ENCODE data around the gene DNAJB8.

The DNAJB8 gene

GRCh38 chr3:128494367-128494650 lies 27.6 kb upstream of the DNAJB8 start:
- H3K4me3 ChIP-seq: no peak overlapping the region
- no peak for DNase-seq (ENCODE audit: low spot score)
- no peak overlapping the region for H3K27ac ChIP-seq
- TF ChIP-seq, protein P1, sequence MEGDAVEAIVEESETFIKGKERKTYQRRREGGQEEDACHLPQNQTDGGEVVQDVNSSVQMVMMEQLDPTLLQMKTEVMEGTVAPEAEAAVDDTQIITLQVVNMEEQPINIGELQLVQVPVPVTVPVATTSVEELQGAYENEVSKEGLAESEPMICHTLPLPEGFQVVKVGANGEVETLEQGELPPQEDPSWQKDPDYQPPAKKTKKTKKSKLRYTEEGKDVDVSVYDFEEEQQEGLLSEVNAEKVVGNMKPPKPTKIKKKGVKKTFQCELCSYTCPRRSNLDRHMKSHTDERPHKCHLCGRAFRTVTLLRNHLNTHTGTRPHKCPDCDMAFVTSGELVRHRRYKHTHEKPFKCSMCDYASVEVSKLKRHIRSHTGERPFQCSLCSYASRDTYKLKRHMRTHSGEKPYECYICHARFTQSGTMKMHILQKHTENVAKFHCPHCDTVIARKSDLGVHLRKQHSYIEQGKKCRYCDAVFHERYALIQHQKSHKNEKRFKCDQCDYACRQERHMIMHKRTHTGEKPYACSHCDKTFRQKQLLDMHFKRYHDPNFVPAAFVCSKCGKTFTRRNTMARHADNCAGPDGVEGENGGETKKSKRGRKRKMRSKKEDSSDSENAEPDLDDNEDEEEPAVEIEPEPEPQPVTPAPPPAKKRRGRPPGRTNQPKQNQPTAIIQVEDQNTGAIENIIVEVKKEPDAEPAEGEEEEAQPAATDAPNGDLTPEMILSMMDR (IDR thresholded peaks at IDR 0.05): no peak

DNA sequence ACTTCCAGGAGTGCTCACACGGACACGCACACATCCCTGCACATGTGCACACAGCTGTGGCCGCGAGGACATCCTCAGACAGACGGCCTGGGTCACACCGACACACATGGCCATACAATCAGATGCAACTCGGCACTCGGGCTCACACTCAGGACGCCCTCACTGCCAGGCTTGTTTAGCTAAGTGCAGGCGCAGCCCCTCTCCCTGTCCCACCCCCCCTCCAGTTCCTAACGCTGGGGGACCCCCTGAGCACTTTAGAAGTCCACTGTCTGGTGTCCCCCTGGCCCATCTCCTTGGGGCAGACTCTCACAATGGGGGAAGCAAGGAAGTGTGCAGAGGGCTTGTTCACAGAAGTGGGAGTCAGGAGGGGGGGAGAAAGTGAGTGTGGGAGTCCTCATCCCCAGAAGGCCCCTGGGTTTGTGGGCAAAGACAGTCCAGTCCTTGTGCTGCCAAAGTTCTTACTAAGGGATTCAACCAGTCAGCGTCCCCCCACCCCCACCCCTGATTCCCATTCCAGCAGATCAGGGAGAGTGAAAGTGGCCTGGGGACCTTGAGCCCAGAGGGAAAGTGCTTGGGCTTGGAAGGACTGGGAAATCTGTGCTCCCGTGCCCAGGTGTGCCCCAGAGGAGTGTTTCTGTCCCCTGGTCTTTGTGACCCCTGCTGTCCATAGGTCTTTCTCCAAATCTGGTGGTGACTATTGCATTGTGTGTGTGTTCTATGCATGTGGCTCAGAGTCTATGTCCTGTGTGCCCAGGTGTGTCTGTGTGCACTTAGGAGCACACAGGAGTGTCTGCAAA lies 27.1 kb upstream of the DNAJB8 start:
- H3K27ac ChIP-seq: no peak overlapping the region
- TF ChIP-seq, protein P1 (IDR thresholded peaks at IDR 0.05): no peak
- peak; percentile 69 for DNase-seq (ENCODE audit: low spot score)
- H3K4me3 ChIP-seq: no peak overlapping the region

GRCh38 chr3:128492671-128493569 lies 26.2 kb upstream of the DNAJB8 start, which contains the start of gene GATA2:
GATA2 (minus strand) TSS chr3:128493201; CDS start chr3:128487031, 6,170 bp downstream.
- Histone ChIP-seq H3K4me3 (peak within 1 kb of the TSS; percentile 43), H3K27ac (no peak within 1 kb of the TSS)
- DNase-seq (ENCODE audit: low spot score): peak; percentile 64
- TF ChIP-seq, protein P1 (IDR thresholded peaks at IDR 0.05): no peak

DNA sequence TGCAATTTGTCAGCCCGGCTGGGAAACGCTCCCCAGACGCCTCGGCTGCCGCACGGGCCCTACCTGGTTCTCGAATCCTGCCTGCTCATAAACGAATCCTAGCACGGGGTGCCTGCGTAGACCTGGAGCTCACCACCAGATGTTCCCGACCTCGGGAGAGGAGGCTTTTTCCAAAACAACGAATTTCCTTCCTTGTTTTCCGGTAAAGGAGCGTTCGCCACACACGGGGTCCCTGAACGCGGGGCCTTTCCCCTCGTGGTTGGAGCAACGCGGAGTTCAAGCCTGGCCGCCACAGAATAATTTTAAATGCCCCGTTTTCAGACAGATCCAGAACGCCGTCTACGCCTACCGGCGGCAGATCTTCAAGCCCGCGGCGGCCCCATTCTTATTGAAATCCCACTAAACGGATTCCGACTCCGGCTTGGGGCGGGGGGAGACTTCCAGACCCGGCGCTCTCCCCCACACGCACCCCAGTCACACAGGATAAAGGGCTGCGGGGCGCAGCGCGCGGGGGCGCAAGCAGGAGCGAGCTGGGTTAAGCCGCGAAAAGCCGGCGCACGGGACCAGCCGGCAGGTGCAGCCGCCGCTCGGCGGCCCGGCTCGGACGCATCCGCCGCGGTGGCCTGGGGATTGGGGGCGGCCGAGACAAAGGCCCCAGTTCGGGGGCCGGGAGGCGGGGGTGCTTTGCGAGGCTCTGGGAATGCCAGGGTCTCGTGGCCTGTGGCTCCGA lies 25.4 kb upstream of the DNAJB8 start:
- TF ChIP-seq, protein P1 (IDR thresholded peaks at IDR 0.05): no peak
- Histone ChIP-seq H3K4me3 (peak overlapping the region; percentile 43), H3K27ac (no peak overlapping the region)
- peak; percentile 61 for DNase-seq (ENCODE audit: low spot score)

- DNase-seq (ENCODE audit: low spot score): peak; percentile 62
- Histone ChIP-seq H3K27ac (no peak overlapping the region), H3K4me3 (peak overlapping the region; percentile 43)
- TF ChIP-seq, protein P1 (IDR thresholded peaks at IDR 0.05): no peak
Observed at GRCh38 chr3:128491691-128491940, 24.9 kb upstream of the DNAJB8 start.

GRCh38 chr3:128490915-128491690 lies 24.4 kb upstream of the DNAJB8 start:
- TF ChIP-seq, protein P1 (IDR thresholded peaks at IDR 0.05): no peak
- Histone ChIP-seq H3K27ac (no peak overlapping the region), H3K4me3 (peak overlapping the region; percentile 86)
- peak; percentile 65 for DNase-seq (ENCODE audit: low spot score)
